ENCODE data around the gene CD4. TPM values are rescaled to one million over a fixed set of nuclear protein-coding genes. Genes with fewer than 3 reads are reported as not detected.

The CD4 gene
- total and polyA plus RNA-seq, 2 of the 4 experiments (the other 2 are of a cell fraction), result 5.7 to 15.0 TPM

- Histone ChIP-seq H3K4me3 (ENCODE audit: insufficient read depth, low read depth, low read length) (no peak overlapping the region), H3K9ac (ENCODE audit: low read depth, low read length) (no peak overlapping the region), H4K91ac (ENCODE audit: insufficient read depth, low read depth, low read length) (no peak overlapping the region), H2BK20ac (ENCODE audit: low read depth, low read length) (no peak overlapping the region), H3K9me1 (ENCODE audit: insufficient read depth, low read length) (peaks cover 7% of the 10 kb centered on the region), H3K4ac (ENCODE audit: low read depth, low read length) (no peak overlapping the region), H3K27me3 (ENCODE audit: control insufficient read depth, insufficient read depth, low read length) (no peaks in the 10 kb centered on the region), H3K23ac (ENCODE audit: low read depth, low read length) (no peak overlapping the region), H3K4me1 (ENCODE audit: control insufficient read depth, insufficient read depth, low read length) (peaks cover 10% of the 10 kb centered on the region), H4K5ac (ENCODE audit: low read depth, low read length) (no peak overlapping the region), H2AFZ (replicated peaks; ENCODE audit: low read length, poor library complexity) (no peak overlapping the region), H2AK5ac (ENCODE audit: low read depth, low read length) (no peak overlapping the region), H2BK15ac (ENCODE audit: low read depth, low read length) (no peak overlapping the region), H3K14ac (replicated peaks; ENCODE audit: low read depth, low read length) (no peak overlapping the region), H3K9me3 (ENCODE audit: control insufficient read depth, insufficient read depth, low read length) (no peaks in the 10 kb centered on the region), H2BK120ac (ENCODE audit: low read depth, low read length) (no peak overlapping the region), H2BK5ac (ENCODE audit: low read depth, low read length, poor library complexity, severe bottlenecking) (no peak overlapping the region), H3K79me1 (ENCODE audit: low read depth in 1 of 2, low read length in 2 of 2) (peaks cover 9 to 23% of the 10 kb centered on the region in 2 experiments), H3K56ac (ENCODE audit: extremely low read depth, insufficient read depth, low read length) (no peak overlapping the region), H4K20me1 (ENCODE audit: insufficient read depth, low read length) (peaks cover 15% of the 10 kb centered on the region), H3K18ac (ENCODE audit: low read depth, low read length) (no peak overlapping the region), H4K8ac (ENCODE audit: low read depth in 2 of 2, low read length in 2 of 2) (no peak overlapping the region), H3K4me2 (ENCODE audit: low read depth, low read length) (no peak overlapping the region), H3K27ac (ENCODE audit: insufficient read depth, low read length) (no peak overlapping the region), H3K36me3 (ENCODE audit: control insufficient read depth, insufficient read depth, low read length) (peaks cover 17% of the 10 kb centered on the region), H2AK9ac (replicated peaks; ENCODE audit: low read depth, low read length, poor library complexity) (no peak overlapping the region)
- DNase-seq (no peak), ATAC-seq (ENCODE audit: low read depth) (no peak)
- CTCF ChIA-PET, result interaction anchor here (0.8 kb wide), 1 partner anchor 21 kb away, joined by 3 read pairs; the partner anchor contains the start of gene MLF2
- TF ChIP-seq MXI1 (IDR thresholded peaks at IDR 0.05; ENCODE audit: borderline replicate concordance, low read depth, low read length), result no peak
- TF ChIP-seq RAD21 (IDR thresholded peaks at IDR 0.05; ENCODE audit: low read length), result no peak
- no peak for TF ChIP-seq BHLHE40 (IDR thresholded peaks at IDR 0.05; ENCODE audit: low read depth, low read length)
- no peak for TF ChIP-seq POLR2A (IDR thresholded peaks at IDR 0.05; ENCODE audit: low read depth, low read length)
- no peak for TF ChIP-seq MAZ (IDR thresholded peaks at IDR 0.05; ENCODE audit: borderline replicate concordance, low read depth, low read length)
- TF ChIP-seq FOS (IDR thresholded peaks at IDR 0.05; ENCODE audit: low read depth, low read length), result no peak
- no peak for TF ChIP-seq RCOR1 (IDR thresholded peaks at IDR 0.05; ENCODE audit: insufficient replicate concordance, low read length)
- TF ChIP-seq ELK1 (IDR thresholded peaks at IDR 0.05; ENCODE audit: borderline replicate concordance, low read depth, low read length), result no peak
- no peak for TF ChIP-seq CTCF (conservative IDR thresholded peaks at IDR 0.05; ENCODE audit: low read depth, low read length)
- no peak for TF ChIP-seq CHD1 (IDR thresholded peaks at IDR 0.05; ENCODE audit: low read depth, low read length)
- TF ChIP-seq SMC3 (IDR thresholded peaks at IDR 0.05; ENCODE audit: low read depth, low read length), result no peak
- TF ChIP-seq RFX5 (IDR thresholded peaks at IDR 0.05; ENCODE audit: low read depth, low read length), result no peak
- no peak for TF ChIP-seq USF2 (IDR thresholded peaks at IDR 0.05; ENCODE audit: low read depth, low read length)
- TF ChIP-seq NFE2L2 (IDR thresholded peaks at IDR 0.05; ENCODE audit: low read depth, low read length), result no peak
- intact Hi-C loops (cut with micrococcal nuclease), result no loop called here
- POLR2A ChIA-PET (ENCODE audit: unreplicated experiment), result no interaction called here
- 53% methylated on average over 16 of the region's 60 CpGs; no CpG with 5 or more reads in 1 of the 2 experiments for WGBS, 2 experiments (ENCODE audit: extremely low coverage in 2 of 2, insufficient read length in 1 of 2)
- BruUV-seq (replicated peaks), result no TSS peak
- dilution Hi-C loops (cut with HindIII; ENCODE audit: low sequenced_read_pairs, unreplicated experiment), result no loop called here
- in situ Hi-C loops (cut with MboI; ENCODE audit: low sequenced_read_pairs), result no loop called here
Measured at GRCh38 chr12:6773590-6774351, 15.6 kb upstream of the CD4 start.
